HUES6 (cell line): Measurements from ENCODE around the gene EPB41.

Experiments
- H3K27ac ChIP-seq: 2 replicates; pipeline ENCODE4 v1.7.0; 2013; ENCODE audit warnings: low read depth, mild to moderate bottlenecking, low read length, inconsistent platforms
- H3K27me3 ChIP-seq: 2 replicates; pipeline ENCODE4 v1.6.1; 2013; ENCODE audit warnings: low read length; ENCODE audit not compliant: control insufficient read depth, insufficient read depth
- H3K36me3 ChIP-seq: 2 replicates; pipeline ENCODE4 v1.6.1; 2013; ENCODE audit warnings: low read length; ENCODE audit not compliant: control insufficient read depth, insufficient read depth
- H3K4me1 ChIP-seq: 2 replicates; pipeline ENCODE4 v1.6.1; 2013; ENCODE audit warnings: low read length; ENCODE audit not compliant: control insufficient read depth, insufficient read depth
- H3K4me3 ChIP-seq: 2 replicates; pipeline ENCODE4 v1.5.1; 2013; ENCODE audit warnings: low read depth, low read length
- H3K9ac ChIP-seq: one replicate; pipeline ENCODE4 v1.6.1; 2013; ENCODE audit warnings: mild to moderate bottlenecking, low read length
- H3K9me3 ChIP-seq: 2 replicates; pipeline ENCODE4 v1.6.1; 2013; ENCODE audit warnings: low read depth, low read length; ENCODE audit not compliant: control insufficient read depth, insufficient read depth

EPB41 gene

GRCh38 chr1:28893403-28894102, 20.8 kb upstream of the EPB41 start:
- Histone ChIP-seq H3K27me3 (no peaks in the 10 kb centered on the region), H3K9me3 (no peaks in the 10 kb centered on the region), H3K4me3 (no peak overlapping the region), H3K36me3 (no peaks in the 10 kb centered on the region), H3K9ac (no peak overlapping the region), H3K27ac (no peak overlapping the region), H3K4me1 (no peaks in the 10 kb centered on the region; the same call in 1 of the 2 replicates)

GRCh38 chr1:28894785-28895184, 19.6 kb upstream of the EPB41 start:
- Histone ChIP-seq H3K9me3 (no peaks in the 10 kb centered on the region), H3K4me1 (no peaks in the 10 kb centered on the region; the same call in 1 of the 2 replicates), H3K4me3 (no peak overlapping the region), H3K27ac (no peak overlapping the region), H3K27me3 (no peaks in the 10 kb centered on the region), H3K36me3 (no peaks in the 10 kb centered on the region), H3K9ac (no peak overlapping the region)

GRCh38 chr1:28895896-28896608, 18.3 kb upstream of the EPB41 start:
- Histone ChIP-seq H3K9ac (no peak overlapping the region), H3K36me3 (no peaks in the 10 kb centered on the region), H3K27me3 (no peaks in the 10 kb centered on the region), H3K27ac (no peak overlapping the region), H3K4me1 (no peaks in the 10 kb centered on the region; the same call in 1 of the 2 replicates), H3K9me3 (no peaks in the 10 kb centered on the region), H3K4me3 (no peak overlapping the region)

- Histone ChIP-seq H3K4me1 (no peaks in the 10 kb centered on the region; the same call in 1 of the 2 replicates), H3K27ac (no peak overlapping the region), H3K9ac (no peak overlapping the region), H3K4me3 (no peak overlapping the region), H3K36me3 (no peaks in the 10 kb centered on the region), H3K27me3 (no peaks in the 10 kb centered on the region), H3K9me3 (no peaks in the 10 kb centered on the region)
Measured at GRCh38 chr1:28896609-28896986, 17.8 kb upstream of the EPB41 start.

- Histone ChIP-seq H3K36me3 (no peaks in the 10 kb centered on the region), H3K9me3 (no peaks in the 10 kb centered on the region), H3K4me3 (no peak overlapping the region), H3K4me1 (no peaks in the 10 kb centered on the region; the same call in 1 of the 2 replicates), H3K27me3 (no peaks in the 10 kb centered on the region), H3K9ac (no peak overlapping the region), H3K27ac (no peak overlapping the region)
Measured at GRCh38 chr1:28897789-28898188, 16.6 kb upstream of the EPB41 start.

- Histone ChIP-seq H3K27ac (no peak overlapping the region), H3K9ac (no peak overlapping the region), H3K4me3 (no peak overlapping the region)
Measured at GRCh38 chr1:28898405-28898881, 15.9 kb upstream of the EPB41 start.

GRCh38 chr1:28899267-28899666, 15.1 kb upstream of the EPB41 start:
- Histone ChIP-seq H3K27me3 (no peaks in the 10 kb centered on the region), H3K9ac (no peak overlapping the region), H3K4me3 (no peak overlapping the region), H3K36me3 (no peaks in the 10 kb centered on the region), H3K9me3 (no peaks in the 10 kb centered on the region), H3K27ac (no peak overlapping the region), H3K4me1 (no peaks in the 10 kb centered on the region; the same call in 1 of the 2 replicates)

More at GRCh38 chr1:28898405-28898881, 15.9 kb upstream of the EPB41 start:
- Histone ChIP-seq H3K4me1 (no peaks in the 10 kb centered on the region; the same call in 1 of the 2 replicates), H3K27me3 (no peaks in the 10 kb centered on the region), H3K9me3 (no peaks in the 10 kb centered on the region), H3K36me3 (no peaks in the 10 kb centered on the region)

GRCh38 chr1:28900562-28900961, 13.8 kb upstream of the EPB41 start:
- H3K36me3 ChIP-seq, result no peaks in the 10 kb centered on the region
- no peak overlapping the region for H3K4me3 ChIP-seq
- no peaks in the 10 kb centered on the region for H3K27me3 ChIP-seq
- H3K4me1 ChIP-seq, result no peaks in the 10 kb centered on the region; the same call in 1 of the 2 replicates
- H3K9ac ChIP-seq, result no peak overlapping the region
- H3K9me3 ChIP-seq, result no peaks in the 10 kb centered on the region
- no peak overlapping the region for H3K27ac ChIP-seq

GRCh38 chr1:28902738-28903137, 11.6 kb upstream of the EPB41 start:
- Histone ChIP-seq H3K4me1 (no peaks in the 10 kb centered on the region; the same call in 1 of the 2 replicates), H3K27ac (no peak overlapping the region), H3K4me3 (no peak overlapping the region), H3K36me3 (no peaks in the 10 kb centered on the region), H3K9me3 (no peaks in the 10 kb centered on the region), H3K27me3 (no peaks in the 10 kb centered on the region), H3K9ac (no peak overlapping the region)

GRCh38 chr1:28905921-28906666, 8.3 kb upstream of the EPB41 start:
- no peaks in the 10 kb centered on the region for H3K36me3 ChIP-seq
- no peak overlapping the region for H3K9ac ChIP-seq
- no peak overlapping the region for H3K27ac ChIP-seq
- H3K4me1 ChIP-seq, result peaks cover 3% of the 10 kb centered on the region; the same call in 1 of the 2 replicates
- no peaks in the 10 kb centered on the region for H3K9me3 ChIP-seq
- H3K4me3 ChIP-seq, result no peak overlapping the region
- H3K27me3 ChIP-seq, result no peaks in the 10 kb centered on the region
